Neural cell (in vitro differentiated cells): Measurements from ENCODE around the gene KREMEN2. TPM values are rescaled to one million over a fixed set of nuclear protein-coding genes. Genes with fewer than 3 reads are reported as not detected.
"Not testable (repeated sequence)": the region's sequence is repeated elsewhere in the genome, so short reads cannot be mapped to it uniquely, and the experiment has no call there.

Experiments used
- H2AFZ ChIP-seq: fragments of 200-600, 300-800 bp; sonication (generic), shearing (Covaris generic); 2 replicates; pipeline ENCODE4 v1.6.0; 2014; ENCODE audit warnings: low read depth, mild to moderate bottlenecking, antibody characterized with exemption, low read length, moderate library complexity
- H3F3A ChIP-seq: fragments of 200-600 bp; shearing (Covaris generic); 2 replicates; pipeline ENCODE4 v1.6.1; 2016; ENCODE audit warnings: mild to moderate bottlenecking, moderate library complexity, mixed read lengths, antibody characterized with exemption, low read length; ENCODE audit not compliant: insufficient read depth, poor library complexity, severe bottlenecking
- H3K27ac ChIP-seq: fragments of 200-600, 300-800 bp; sonication (generic), shearing (Covaris generic); 2 replicates; pipeline ENCODE4 v1.5.1; 2014; ENCODE audit warnings: mild to moderate bottlenecking, low read length, moderate library complexity
- H3K27me3 ChIP-seq: fragments of 300-800, 200-600 bp; sonication (generic), shearing (Covaris generic); 2 replicates; pipeline ENCODE4 v1.6.0; 2014; ENCODE audit warnings: mild to moderate bottlenecking, low read depth, low read length, moderate library complexity; ENCODE audit not compliant: insufficient read depth
- H3K36me3 ChIP-seq: fragments of 300-800, 200-600 bp; sonication (generic), shearing (Covaris generic); 2 replicates; pipeline ENCODE4 v1.5.1; 2014; ENCODE audit warnings: mild to moderate bottlenecking, antibody characterized with exemption, low read length, moderate library complexity; ENCODE audit not compliant: insufficient read depth
- H3K4me2 ChIP-seq: fragments of 300-800, 200-600 bp; sonication (generic), shearing (Covaris generic); 2 replicates; pipeline ENCODE4 v1.6.0; 2014; ENCODE audit warnings: mild to moderate bottlenecking, low read length
- H3K4me3 ChIP-seq: fragments of 300-800, 200-600 bp; sonication (generic), shearing (Covaris generic); 2 replicates; pipeline ENCODE4 v1.5.1; 2014; ENCODE audit warnings: mild to moderate bottlenecking, low read length, moderate library complexity
- H3K79me2 ChIP-seq: fragments of 200-600 bp; shearing (Covaris generic); replicated peaks from 2 replicates; pipeline ENCODE4 v1.6.0; 2014; ENCODE audit warnings: mild to moderate bottlenecking, low read length, moderate library complexity; ENCODE audit not compliant: insufficient read depth
- H3K9ac ChIP-seq: fragments of 300-800, 200-600 bp; sonication (generic), shearing (Covaris generic); 2 replicates; pipeline ENCODE4 v1.6.1; 2016; ENCODE audit warnings: mild to moderate bottlenecking, low read length, mixed read lengths
- H3K9me2 ChIP-seq: fragments of 200-600 bp; shearing (Covaris generic); 2 replicates; pipeline ENCODE4 v1.6.1; 2016; ENCODE audit warnings: mild to moderate bottlenecking, low read length, mixed read lengths; ENCODE audit not compliant: insufficient read depth
- H3K9me3 ChIP-seq: fragments of 200-600, 300-800 bp; sonication (generic), shearing (Covaris generic); 2 replicates; pipeline ENCODE4 v1.6.1; 2016; ENCODE audit warnings: mild to moderate bottlenecking, mixed run types, low read length, moderate library complexity, mixed read lengths
- H4K20me1 ChIP-seq: fragments of 200-600 bp; shearing (Covaris generic); 2 replicates; pipeline ENCODE4 v1.6.1; 2016; ENCODE audit warnings: mild to moderate bottlenecking, mixed run types; ENCODE audit not compliant: insufficient read depth
- EP300 ChIP-seq: fragments of 450-650 bp; conservative IDR thresholded peaks from 2 replicates; pipeline ENCODE4 v1.6.1; 2014; ENCODE audit warnings: antibody characterized with exemption, mild to moderate bottlenecking, moderate library complexity; ENCODE audit not compliant: poor library complexity, severe bottlenecking
- EZH2 ChIP-seq: fragments of 200-600, 300-800 bp; shearing (Covaris generic), sonication (generic); IDR thresholded peaks from 2 replicates; pipeline ENCODE4 v1.6.1; 2014; ENCODE audit warnings: antibody characterized with exemption, low read length, borderline replicate concordance, mild to moderate bottlenecking; ENCODE audit not compliant: insufficient read depth, poor library complexity, severe bottlenecking
- MXI1 ChIP-seq: fragments of 450-650 bp; conservative IDR thresholded peaks from 2 replicates; pipeline ENCODE4 v1.6.1; 2014; ENCODE audit warnings: antibody characterized with exemption, mild to moderate bottlenecking; ENCODE audit not compliant: poor library complexity, severe bottlenecking
- POLR2AphosphoS5 ChIP-seq: IDR thresholded peaks from 2 replicates; pipeline ENCODE4 v1.6.1; 2012
- RAD21 ChIP-seq: fragments of 450-650 bp; conservative IDR thresholded peaks from 2 replicates; pipeline ENCODE4 v1.6.1; 2014; ENCODE audit warnings: antibody characterized with exemption, mild to moderate bottlenecking, moderate library complexity
- REST ChIP-seq: IDR thresholded peaks from 2 replicates; pipeline ENCODE4 v1.6.1; 2012; ENCODE audit warnings: borderline replicate concordance
- SMC3 ChIP-seq: fragments of 450-650 bp; conservative IDR thresholded peaks from 2 replicates; pipeline ENCODE4 v1.6.1; 2014; ENCODE audit warnings: antibody characterized with exemption, mild to moderate bottlenecking, moderate library complexity; ENCODE audit not compliant: poor library complexity
- TAF1 ChIP-seq: IDR thresholded peaks from 2 replicates; pipeline ENCODE4 v1.6.1; 2012; ENCODE audit warnings: low read depth
- polyA plus RNA-seq: library from polyadenylated mRNA; depleted of rRNA; stranded (reverse); fragments of >200 nt; gene quantifications from 2 replicates; pipeline ENCODE4 v1.2.3, GENCODE V29; 2014
- TF ChIP-seq, protein P1 (sequence below): fragments of 450-650 bp; IDR thresholded peaks from 2 replicates; pipeline ENCODE4 v1.5.1; 2014; ENCODE audit warnings: antibody characterized with exemption, mild to moderate bottlenecking, moderate library complexity; ENCODE audit not compliant: poor library complexity, severe bottlenecking

Gene KREMEN2
- polyA plus RNA-seq, 1 donor from 2014 or later = 0.71 TPM

DNA sequence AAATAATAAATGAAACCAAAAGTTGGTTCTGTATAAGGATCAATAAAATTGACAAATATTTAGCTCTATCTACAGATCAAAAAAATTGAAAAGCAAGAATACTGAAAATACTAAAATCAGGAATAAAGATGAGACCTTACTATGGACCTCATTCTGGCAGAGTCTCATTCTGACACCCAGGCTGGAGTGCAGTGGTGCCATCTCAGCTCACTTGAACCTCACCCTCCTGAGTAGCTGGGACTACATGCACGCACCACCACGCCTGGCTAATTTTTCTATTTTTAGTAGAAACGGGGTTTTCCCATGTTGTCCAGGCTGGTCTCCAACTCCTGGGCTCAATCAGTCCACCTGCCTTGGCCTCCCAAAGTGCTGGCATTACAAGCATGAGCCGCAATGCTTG lies 22.0 kb upstream of the KREMEN2 start:
- Histone ChIP-seq H3K36me3 (peaks cover 6% of the 10 kb centered on the region), H3K9me3 (no peaks in the 10 kb centered on the region), H4K20me1 (no peaks in the 10 kb centered on the region), H3F3A (no peaks in the 10 kb centered on the region), H3K9me2 (no peaks in the 10 kb centered on the region), H2AFZ (no peak overlapping the region), H3K4me2 (no peak overlapping the region), H3K4me3 (no peak overlapping the region), H3K79me2 (no peaks in the 10 kb centered on the region), H3K27me3 (no peaks in the 10 kb centered on the region), H3K9ac (no peak overlapping the region), H3K27ac (no peak overlapping the region)
- no peak for TF ChIP-seq RAD21
- no peak for TF ChIP-seq REST
- TF ChIP-seq, protein P1, sequence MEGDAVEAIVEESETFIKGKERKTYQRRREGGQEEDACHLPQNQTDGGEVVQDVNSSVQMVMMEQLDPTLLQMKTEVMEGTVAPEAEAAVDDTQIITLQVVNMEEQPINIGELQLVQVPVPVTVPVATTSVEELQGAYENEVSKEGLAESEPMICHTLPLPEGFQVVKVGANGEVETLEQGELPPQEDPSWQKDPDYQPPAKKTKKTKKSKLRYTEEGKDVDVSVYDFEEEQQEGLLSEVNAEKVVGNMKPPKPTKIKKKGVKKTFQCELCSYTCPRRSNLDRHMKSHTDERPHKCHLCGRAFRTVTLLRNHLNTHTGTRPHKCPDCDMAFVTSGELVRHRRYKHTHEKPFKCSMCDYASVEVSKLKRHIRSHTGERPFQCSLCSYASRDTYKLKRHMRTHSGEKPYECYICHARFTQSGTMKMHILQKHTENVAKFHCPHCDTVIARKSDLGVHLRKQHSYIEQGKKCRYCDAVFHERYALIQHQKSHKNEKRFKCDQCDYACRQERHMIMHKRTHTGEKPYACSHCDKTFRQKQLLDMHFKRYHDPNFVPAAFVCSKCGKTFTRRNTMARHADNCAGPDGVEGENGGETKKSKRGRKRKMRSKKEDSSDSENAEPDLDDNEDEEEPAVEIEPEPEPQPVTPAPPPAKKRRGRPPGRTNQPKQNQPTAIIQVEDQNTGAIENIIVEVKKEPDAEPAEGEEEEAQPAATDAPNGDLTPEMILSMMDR = no peak
- TF ChIP-seq EP300 = no peak
- no peak for TF ChIP-seq POLR2AphosphoS5
- TF ChIP-seq EZH2 = no peak
- no peak for TF ChIP-seq MXI1
- TF ChIP-seq SMC3 = no peak
- no peak for TF ChIP-seq TAF1

- H3K27ac ChIP-seq, H3K27me3 ChIP-seq, H3K36me3 ChIP-seq, H3F3A ChIP-seq, H2AFZ ChIP-seq, H4K20me1 ChIP-seq, H3K79me2 ChIP-seq, H3K9me3 ChIP-seq, H3K9me2 ChIP-seq, H3K9ac ChIP-seq, H3K4me3 ChIP-seq, H3K4me2 ChIP-seq: not testable (repeated sequence)
These were observed 20.4 kb upstream of the KREMEN2 start for GRCh38 chr16:2943716-2944115.

- TF ChIP-seq, protein P1 = no peak
- no peak for TF ChIP-seq SMC3
- TF ChIP-seq POLR2AphosphoS5 = no peak
- TF ChIP-seq REST = no peak
- TF ChIP-seq RAD21 = no peak
- no peak for TF ChIP-seq EZH2
- TF ChIP-seq EP300 = no peak
- TF ChIP-seq MXI1 = no peak
- TF ChIP-seq TAF1 = no peak
- Histone ChIP-seq H3F3A (no peaks in the 10 kb centered on the region), H2AFZ (no peak overlapping the region), H3K27ac (no peak overlapping the region), H4K20me1 (no peaks in the 10 kb centered on the region), H3K4me3 (no peak overlapping the region), H3K36me3 (peaks cover 9% of the 10 kb centered on the region), H3K79me2 (no peaks in the 10 kb centered on the region), H3K4me2 (no peak overlapping the region), H3K27me3 (no peaks in the 10 kb centered on the region), H3K9me2 (no peaks in the 10 kb centered on the region), H3K9ac (no peak overlapping the region), H3K9me3 (no peaks in the 10 kb centered on the region)
These were observed 17.4 kb upstream of the KREMEN2 start for GRCh38 chr16:2946649-2947048.
